Activated naive CD4-positive, alpha-beta T cell (primary cell): ENCODE data around the gene SERPINA9.

Experiments
- DNase-seq, 4 experiments: peaks; one replicate each; lab custom pipeline; 2025; lab: John Stamatoyannopoulos, UW

SERPINA9 gene

DNA sequence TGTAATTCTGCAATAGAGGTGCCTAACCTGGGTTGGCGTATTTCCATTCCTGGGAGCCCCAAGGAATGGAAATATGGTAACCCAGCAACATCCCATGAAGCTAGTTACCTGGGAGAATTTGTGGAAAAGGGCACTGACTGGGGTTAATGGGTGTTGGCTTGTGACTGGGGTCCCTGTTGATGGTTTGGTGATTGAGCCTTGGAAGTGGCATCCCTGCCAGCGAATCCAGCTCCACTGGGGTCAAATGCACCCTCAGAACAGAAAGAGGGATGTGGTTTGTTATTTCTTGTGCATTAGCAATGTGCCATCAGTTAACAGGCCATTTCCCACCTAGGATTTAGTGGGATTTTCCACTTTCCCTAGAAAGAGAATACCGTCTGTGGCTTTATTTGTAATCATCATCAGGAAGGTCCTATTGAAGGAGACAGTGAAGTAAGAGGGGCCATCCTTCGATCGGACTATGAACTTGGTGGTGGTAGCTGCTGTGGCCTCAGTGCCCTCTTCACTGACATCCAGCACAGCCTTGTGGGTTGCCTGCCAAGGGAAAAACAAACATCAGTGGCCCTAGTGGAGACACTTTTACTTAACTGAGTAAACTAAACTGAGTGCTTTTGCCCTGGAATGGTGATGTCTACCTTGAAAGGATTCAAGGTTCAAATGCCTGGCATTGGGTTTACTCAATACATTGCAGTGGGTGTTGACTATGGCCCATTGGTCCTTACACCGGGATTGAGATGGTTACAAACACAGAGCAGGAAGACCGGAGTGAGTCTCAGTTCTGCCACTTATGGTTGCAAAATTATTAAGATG is 13.0 kb downstream of the SERPINA9 start:
- DNase-seq, result no peak

DNA sequence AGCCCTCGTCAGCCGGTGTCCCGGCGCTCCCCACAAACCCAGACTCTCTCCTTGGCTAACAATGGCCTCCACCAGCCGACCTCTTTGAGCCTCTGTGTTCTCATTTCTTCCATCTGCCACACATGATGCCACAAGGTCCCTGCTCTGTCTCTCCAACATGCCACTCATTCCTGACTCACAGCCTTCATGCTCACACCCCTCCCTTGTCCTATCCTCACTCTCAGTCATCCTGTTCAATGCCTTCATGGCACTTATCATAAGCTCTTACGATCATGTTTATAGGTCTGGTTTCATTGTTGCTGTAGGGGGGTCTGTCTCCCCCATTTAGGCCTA is 13.8 kb downstream of the SERPINA9 start:
- no peak for DNase-seq

DNA sequence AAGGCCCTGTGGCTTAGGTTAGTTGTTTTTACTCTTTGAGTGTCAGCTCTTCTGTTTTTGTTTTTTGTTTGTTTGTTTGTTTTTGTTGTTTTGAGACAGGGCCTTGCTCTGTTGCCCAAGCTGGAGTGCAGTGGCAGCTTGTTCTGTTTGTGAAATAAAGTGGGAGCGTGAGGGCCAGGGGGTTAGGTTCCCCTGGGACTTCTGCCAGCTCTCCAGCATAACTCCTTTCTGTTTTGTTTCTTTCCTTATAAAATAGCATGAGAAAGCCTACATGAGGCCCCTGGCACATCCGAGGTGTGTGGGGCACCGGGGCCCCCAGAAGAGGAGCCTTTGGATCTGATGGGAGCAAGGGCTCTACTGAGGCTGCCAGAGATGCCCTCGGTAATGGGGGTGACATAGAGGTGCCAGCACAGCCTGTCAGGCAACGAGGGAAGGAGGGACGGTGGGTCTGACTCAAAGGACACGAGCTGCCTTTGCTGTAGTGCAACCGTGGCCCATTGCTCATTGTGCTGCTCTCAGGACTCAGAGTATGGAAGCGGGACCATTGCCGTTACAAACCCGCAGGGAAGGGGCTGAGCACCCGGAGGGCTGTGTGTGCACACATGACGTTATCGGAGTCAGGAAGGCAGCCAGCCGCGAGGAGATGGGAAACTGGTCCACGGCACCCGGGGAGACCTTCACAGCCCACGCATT is 14.3 kb downstream of the SERPINA9 start:
- DNase-seq, result no peak

DNA sequence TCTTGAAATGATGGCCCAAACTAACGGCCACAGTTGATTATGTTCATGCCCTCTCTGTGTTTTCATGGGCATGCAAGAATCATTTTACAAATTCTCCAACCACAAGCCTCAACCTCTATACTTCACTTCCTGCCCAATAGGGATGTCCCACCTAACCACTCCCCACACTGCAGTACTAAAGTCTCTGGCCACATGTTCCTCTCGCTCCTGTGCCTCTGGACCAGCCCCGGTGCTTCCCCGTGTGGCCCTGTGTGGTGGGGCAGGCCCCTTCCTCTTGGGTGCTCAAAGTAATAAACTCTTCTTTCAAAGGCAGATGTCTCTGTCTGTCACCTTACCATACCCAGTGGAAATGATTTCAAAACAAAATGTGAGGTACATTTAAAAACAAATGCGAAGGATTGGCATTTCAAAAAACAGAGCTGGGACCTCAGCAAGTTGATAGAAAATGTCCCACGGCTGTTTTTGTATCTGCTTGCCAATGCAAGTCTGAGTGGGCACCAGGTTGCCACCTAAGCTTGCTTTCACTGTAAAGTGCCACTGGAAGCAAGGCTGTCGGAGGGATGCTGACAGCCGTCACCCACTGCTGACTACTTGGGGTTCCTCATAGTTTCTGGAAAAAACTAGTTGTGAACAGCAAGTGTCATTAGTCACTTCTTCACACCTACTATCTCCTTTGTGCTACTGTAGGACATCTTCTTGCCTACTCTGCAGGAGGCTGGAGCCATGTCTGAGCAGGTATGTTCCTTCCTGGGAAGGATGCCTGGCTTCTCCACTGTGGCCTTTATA is 15.2 kb downstream of the SERPINA9 start:
- DNase-seq, result no peak

DNA sequence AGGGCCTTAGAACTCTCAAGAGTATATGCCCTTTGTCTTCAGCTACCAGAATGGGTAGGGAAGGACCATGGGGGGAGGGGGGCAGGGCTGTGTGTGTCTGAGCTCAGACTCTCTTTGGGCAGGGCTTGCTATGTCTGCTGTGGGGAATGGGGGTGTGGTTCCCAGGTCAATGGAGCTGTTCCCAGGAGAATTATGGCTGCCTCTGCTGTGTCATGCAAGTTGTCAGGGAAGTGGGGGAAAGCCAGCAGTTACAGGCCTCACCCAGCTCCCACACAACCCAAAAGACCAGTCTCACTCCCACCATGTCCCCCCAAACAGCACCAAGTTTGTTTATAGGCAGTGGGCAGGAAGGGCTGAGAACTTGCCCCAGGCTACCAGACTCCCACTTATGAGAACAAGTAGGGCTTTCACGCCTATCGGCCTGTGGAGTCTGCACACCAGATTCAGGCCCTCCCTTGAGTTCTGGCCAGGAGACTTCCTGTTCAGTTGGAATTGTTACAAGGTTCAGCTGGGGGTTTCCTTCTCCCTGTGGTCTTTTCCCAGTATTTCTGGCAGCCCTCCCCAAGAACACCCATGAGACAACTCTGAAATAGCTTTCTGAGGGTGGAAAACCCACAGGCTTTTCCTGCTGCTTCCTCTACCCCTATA is 17.3 kb downstream of the SERPINA9 start:
- no peak for DNase-seq

DNA sequence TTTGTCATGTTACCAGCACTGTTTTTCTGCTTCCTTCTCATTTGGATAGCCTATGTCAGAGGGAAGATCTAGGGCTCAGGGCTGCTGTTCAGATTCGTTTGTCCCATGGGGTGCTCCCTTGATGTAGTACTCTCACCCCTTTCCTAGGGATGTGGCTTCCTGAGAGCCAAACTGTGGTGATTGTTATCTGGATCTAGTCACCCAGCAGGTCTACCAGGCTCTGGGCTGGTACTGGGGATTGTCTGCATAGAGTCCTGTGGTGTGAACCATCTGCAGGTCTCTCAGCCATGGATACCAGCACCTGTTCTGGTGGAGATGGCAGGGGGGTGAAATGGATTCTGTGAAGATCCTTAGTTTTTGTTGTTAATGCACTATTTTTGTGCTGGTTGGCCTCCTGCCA is 17.9 kb downstream of the SERPINA9 start:
- DNase-seq, result no peak

DNA sequence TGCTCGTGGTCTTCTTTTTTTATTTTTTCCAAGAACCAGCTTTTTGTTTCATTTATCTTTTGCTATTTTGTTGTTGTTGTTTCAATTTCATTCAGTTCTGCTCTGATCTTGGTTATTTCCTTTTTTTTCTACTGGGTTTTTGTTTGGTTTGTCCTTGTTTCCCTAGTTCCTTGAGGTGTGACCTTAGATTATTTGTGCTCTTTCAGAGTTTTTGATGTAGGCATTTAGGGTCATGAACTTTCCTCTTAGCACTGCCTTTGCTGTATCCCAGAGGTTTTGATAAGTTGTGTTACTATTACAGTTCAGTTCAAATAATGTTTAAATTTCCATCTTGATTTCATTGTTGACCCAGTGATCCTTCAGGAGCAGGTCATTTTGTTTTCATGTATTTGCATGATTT is 20.1 kb downstream of the SERPINA9 start:
- no peak for DNase-seq

DNA sequence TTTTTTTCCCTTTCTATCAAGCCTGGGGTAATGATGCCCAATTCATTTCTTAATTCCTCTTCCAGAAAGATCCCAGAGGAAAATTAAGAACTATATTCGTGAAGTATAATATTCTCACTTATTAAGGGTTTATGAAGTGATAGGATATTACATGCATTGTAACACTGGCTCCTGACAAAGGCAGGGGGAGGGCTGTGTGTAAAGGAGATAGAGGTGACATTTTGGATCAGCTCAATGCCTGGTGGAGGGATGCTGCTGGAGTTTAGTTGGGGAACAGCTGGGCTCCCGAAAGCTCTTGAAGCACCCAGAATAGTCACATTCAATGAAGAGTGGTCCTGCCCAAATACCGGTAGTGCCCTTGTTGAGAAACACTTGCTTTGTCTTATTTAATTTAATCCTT is 24.2 kb downstream of the SERPINA9 start:
- no peak for DNase-seq

DNA sequence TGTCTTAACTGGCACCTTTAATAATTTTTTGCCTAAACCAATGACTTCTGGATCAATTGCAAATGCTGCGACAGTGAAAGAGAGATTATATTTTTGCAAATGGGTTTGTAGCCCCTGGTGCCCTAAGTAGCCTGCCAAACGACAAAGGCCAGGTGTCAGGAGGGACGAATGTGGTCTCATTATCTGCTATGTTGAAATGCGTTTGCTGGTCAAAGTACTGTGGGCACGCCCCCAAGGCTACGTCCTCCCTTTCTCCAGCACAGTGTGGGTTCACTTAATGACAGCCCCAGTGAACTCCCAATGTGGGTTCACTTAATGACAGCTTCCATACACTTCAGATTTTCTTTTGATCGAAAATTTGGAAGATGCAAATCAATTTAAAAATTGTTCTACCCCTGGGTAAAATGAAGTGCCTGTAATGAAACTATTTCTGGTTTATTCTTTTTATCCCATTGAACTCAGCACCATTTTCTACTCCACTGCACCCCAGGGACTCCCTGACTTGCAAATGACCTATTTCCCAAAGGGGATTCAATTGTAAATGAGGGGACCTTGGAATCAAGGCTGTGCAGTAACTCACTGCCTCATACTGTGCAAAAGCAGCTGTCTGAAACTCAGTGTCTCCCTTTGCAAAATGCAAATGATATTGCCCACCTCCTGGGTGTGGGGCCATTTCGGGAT is 24.8 kb downstream of the SERPINA9 start:
- no peak for DNase-seq

DNA sequence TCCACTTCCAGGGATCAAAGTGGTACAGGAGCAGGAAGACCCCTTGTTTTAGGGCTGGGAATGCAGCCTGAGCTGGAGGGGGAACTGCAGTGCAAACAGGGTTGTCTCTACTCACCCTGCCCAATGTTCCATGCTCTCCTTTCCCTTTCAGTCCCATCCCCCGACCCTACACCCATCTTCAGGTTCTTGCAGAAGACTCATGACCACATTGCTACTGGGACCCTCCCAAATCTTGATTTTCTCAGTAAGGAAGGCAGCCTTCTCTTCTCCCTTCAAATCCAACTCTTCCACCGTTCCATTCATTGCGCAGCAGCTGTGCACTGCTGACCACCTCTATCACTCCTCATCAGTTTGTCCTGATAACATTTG is 25.3 kb downstream of the SERPINA9 start:
- no peak for DNase-seq

DNA sequence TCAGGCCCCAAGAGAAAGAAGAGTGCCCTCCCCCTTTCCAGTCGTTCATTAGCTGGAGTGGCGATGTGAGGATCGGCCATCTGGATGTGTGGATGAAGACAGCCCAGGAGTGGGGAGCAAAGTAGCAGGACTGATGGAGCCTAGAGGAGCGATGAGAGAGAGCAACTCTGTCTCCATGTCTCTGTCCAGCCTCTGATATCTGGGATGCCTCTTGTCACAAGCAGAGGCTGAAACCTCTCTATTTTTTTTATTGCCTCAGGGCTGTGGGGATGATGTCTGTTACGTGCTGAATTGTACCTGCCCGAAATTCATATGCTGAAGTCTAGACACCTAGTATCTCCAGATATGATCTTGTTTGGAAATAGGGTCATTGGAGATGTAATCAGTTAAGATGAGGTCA is 26.1 kb downstream of the SERPINA9 start:
- no peak for DNase-seq

DNA sequence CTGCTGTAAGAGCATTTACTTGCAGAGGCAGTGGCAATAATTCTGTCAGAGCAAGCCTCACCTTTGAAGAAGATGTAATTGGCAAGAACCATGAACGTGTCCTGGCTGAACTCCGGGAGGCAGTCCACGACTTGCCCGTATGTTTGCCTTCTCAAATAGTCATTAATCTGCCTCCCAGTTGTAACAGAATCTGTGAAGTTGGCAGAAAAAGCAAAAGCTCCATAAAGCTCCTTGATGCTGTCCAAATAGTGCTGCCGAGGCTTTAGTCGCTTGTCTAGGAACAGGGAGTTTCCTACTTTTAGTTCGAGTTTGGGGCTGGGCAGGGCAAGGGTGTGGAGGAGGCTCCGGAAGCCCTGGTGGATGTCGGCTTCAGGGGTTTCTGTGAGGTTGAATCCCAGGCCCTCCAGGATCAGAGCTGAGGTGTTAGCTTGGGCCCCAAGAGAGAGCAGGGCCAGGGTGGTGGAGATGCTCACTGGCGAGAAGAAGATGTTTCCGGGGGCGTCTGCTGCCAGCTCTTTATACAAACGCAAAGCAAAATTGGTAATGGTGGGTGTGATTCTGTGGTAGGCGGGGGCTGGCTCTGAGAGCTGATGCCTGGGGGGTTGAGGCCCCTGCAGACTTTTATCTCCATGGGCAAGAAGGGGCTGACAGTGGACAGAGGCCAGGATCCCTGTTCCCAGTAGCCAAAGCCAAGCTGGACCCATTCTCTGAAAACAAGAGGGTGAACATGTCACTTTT is 27.8 kb downstream of the SERPINA9 start:
- DNase-seq, result no peak

DNA sequence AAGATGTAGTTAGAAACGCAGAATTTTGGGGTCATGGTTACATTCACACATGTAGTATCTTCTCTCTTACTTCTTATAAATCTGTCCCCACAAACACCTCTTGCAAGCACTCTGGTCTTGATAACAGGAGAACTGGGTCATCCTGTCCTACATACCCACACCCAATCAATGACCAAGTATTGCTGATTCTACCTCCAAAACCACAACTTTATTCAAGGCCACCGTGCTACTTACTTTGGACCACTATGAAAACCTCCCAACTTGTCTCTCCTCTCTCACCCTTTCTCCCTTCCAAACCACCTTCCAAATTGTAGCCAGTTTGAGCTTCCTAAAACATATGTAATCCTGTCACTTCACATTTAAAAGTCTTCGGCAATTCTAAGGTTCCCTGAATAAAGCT is 28.8 kb downstream of the SERPINA9 start:
- DNase-seq, result no peak

DNA sequence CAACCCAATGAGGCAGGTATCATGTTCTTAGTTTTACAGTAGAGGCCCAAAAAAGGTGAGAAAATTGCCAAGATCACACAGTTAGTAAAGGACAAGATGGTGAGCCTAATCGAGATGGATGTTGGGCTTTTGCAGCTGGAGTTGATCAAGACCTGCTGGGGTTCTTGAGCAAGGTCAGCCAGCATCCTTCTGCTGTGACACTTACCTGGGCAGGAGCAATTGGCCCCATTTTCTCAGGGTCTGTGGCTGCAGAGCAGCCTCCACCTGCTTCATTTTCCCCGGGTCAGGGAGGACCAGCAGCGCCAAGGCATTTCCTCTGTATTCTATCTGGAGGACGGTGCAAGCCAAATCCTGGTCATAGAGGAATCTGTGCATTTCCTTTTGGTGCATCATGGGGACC is 29.9 kb downstream of the SERPINA9 start:
- DNase-seq, result no peak

DNA sequence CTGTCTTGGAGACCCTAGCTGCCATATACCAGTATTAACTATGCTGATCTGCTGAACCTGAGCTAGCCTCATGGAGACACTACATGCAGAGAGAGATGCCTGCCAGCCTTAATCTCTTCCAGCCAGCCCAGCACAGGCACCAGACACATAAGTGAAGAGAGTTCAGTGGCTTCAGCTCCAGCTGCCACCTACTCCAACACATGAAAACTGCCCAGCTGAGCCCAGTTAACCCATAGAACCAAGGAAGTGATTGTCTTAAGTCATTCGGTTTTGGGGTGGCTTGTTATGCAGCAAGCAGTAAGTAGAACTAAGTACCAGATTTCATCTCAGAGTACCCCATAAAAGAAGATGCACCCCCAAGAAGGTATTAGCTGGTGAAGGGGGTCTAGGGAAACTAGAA is 31.0 kb downstream of the SERPINA9 start:
- DNase-seq, result no peak

DNA sequence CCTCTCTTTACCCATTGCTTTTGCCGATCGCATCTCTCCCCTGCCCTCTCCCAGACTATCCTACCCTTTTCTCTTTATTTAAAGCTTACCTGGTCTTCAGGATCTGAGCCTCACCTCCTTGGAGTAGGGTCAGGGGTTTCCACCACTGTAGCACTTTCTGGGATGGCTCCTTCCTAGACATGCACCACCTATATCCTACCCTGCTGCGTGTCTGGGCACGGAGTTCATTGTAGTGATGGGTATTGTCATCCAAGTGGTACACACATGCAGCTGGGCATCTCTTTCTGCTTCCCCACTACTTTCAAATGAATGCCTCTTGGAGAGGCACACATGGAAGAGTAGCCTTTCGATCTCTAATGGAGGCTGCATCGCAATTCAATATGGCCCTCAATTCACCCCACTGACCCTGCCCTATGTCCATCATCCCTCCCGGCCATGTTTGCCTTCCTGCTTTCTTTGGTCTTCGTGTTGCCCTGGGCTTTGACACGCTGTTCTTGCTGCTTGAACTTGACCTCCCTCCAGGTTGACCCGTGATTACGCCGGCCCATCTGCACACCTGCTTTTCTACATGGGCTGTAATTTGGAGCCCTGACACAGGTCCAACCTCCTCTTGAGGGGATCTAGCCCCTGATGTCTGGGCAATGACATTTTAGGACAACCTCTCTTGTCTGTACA is 34.3 kb downstream of the SERPINA9 start:
- no peak for DNase-seq

DNA sequence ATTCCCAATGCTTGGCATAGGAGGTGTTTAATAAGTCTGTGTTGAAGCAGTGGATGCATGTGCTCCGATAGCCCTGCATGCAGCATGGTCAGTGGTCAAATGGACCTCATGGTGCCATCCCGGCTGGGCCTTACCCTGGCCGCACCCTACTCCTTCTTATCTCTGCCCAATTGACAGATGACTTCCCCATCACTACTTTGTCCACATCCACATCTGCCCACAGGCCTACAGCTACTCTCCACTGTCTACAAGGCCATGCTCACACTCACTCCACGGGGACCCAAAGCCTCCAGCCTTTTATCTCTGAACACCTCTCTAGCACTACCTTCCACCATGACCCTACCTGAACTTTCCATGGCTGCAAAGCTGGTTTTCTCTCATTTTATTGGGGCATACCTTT is 34.9 kb downstream of the SERPINA9 start:
- no peak for DNase-seq

DNA sequence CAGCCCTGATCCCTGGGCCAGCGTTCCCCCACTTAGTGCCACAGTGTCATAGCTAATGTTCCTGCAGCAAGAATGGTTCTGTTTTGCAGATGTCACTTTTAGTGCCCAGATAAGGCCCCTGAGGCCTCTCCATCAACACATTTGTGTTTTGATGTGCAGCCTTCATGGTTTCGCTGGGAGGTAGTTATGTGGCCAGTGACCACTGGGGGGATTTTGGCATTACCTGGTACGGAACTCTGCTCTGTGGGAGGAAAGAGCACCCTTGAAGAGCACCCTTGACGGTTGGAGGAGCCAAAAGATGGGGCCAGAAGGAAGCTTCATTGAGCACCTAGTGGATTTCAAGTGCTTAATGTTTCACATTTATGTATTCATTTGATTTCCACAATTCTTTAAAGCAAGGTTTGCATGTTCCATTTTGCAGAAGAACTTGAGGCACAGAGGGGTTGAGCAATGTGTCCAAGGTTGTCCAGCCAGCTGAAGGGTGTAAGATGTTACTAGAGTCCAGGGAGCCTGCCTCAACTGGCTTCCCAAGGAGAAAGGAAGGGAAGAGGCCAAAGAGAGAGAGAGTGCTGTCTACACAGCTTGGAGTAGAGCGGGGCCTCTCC is 36.4 kb downstream of the SERPINA9 start:
- no peak for DNase-seq

DNA sequence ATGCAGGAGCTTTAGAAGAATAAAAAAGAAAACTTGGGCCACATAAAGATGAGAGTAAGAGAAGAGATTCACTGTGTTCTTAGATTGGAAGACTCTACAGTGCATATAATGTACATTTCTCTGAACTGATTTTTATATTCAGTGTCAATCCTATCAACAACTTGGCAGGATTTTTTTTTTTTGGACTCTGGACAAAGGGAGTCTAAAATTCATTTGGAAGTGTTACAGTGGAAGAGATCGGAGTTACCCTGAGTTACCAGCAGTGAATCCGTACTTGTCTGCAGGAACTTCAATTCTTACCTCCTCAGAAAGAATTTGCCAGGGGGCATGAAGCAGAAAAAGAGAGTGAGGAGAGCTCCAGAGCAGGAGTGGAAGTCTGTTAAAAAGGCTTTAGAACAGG is 47.4 kb downstream of the SERPINA9 start:
- no peak for DNase-seq

DNA sequence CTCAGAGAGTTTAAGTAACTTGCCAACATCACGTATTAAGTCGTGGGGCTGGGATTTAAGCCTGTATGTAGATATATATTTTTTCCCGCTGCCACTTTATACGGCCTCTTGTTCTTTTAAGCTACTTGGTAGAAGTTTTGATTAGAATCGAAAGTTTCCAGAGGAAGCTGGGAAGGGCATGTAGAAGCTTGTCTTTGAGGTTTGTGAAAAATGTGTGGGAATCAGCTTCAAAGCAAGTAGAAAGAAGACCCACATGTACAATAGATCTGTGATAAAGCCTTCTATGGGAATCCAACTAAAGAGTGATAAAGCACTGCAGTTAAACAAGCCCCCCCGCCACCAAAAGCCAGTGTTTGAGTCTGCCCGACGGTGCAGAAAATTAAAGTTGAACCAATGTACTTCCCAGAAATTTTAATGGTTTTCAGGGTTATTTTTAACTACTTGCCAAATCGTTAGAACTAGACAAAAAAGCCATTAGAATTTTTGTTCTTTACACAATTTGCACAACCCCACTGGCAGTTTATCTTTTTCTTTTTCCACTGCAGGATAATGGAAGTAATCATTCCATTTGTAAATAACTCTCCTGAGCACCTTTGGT is 48.9 kb downstream of the SERPINA9 start:
- no peak for DNase-seq
